ENCODE results near the gene RER1.
A peak's percentile ranks its signal among the peaks of the same experiment; 100 is the strongest.

RER1 gene

DNA sequence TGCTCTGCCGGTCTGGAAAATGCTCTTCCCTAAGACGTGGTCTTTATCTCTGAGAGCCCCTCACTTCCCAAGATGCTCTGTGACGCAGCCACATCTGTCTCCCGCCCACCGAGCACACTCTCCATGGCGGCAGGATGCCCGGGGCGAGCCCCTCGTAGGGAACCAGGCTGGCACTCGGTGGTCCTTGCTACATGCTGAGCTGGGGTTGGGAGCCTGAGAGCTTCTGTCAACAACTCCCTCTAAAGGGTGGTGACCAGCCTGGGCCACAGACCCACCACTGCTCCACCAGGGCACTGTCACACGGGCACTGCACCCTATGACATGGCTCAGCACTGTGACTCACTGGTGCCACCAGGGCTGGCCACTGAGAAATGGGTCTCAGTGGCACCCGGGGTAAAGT, 18.1 kb downstream of the RER1 start:
- no peak for DNase-seq

DNA sequence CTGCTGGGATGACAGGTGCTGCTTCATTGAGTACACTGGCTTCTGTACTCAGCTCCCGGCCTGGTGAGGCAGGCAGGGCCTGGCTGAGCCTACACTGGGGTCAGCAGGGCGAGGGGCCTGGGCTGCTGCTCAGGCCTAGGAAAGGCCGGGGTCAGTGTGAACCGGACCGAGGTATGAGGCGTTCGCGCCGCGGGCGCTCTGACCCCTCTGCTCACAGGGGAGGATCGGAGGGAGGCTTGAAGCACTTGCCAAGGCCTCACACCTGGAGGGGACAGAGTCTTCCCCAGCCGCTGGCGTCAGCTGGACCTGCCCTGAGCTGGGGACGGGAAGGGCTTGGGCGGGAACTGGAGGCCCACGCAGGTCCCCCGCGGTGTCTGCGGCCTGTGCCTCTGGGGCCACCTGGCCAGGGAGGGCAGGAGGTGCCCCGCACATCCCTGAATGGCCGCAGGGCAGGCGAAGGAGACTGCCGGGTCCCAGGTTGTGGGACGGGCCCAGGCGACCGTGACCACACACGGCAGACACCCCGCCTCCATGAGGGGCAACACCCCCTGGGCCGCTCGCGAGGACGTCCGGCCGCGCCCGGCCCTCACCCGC, 20.3 kb downstream of the RER1 start:
- DNase-seq, result no peak

DNA sequence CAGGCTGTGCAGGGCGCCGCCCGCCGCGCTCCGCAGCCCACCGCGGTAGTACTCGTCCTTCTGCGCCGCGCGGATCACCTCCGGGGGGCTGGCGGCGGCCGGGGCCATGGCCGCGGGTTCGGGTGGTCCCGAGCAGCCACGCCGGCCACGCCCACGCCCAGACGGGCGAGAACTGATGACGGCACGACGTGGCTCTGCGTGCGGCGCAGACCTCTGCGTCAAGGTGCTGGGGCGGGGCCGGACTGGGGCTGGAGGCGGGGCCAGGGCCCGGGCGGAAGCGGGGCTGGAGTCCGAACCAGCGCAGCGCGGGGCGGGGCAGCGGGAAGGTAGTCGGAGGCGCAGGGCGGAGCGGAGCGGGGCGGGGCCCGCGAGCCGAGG, 20.7 kb downstream of the RER1 start, which contains the start of gene PEX10:
Gene PEX10 (minus strand): TSS at position 170 of the 378 bp plus-strand sequence. CDS start 62 bp downstream, at position 108.
- peak; percentile 71 for DNase-seq

DNA sequence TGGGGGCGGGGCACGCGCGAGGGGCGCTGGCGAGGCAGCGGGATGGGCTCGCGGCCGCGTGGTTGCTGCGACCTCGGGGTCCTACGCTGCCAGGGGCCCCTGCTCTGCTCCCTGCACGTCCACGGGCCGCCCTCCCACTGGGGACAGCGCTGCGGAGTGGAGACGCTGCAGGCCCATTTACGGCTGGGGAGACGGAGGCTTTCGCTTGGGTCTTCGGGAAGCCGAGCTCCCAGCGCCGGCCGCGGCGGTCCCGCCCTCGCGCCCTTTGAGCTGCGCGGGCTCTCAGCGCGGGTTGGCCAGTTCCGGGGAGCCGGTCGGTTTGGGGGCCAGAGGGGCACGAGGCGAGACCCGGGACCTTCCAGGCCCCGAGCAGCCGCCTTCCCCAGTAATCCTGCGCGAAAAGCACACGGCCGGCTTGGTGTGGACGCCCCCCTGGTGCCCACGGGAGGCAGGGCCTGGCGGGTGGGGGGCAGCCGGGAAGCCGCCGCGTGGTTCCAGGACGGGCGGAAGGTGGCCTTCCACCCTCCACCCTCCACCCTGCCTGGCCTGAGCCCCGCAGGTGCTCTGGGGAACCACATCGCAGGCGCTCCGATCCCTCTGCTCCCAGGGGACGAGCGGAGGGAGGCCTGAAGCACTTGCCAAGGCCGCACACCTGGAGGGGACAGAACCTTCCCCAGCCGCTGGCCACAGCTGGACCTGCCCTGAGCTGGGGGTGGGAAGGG, 21.3 kb downstream of the RER1 start:
- no peak for DNase-seq

DNA sequence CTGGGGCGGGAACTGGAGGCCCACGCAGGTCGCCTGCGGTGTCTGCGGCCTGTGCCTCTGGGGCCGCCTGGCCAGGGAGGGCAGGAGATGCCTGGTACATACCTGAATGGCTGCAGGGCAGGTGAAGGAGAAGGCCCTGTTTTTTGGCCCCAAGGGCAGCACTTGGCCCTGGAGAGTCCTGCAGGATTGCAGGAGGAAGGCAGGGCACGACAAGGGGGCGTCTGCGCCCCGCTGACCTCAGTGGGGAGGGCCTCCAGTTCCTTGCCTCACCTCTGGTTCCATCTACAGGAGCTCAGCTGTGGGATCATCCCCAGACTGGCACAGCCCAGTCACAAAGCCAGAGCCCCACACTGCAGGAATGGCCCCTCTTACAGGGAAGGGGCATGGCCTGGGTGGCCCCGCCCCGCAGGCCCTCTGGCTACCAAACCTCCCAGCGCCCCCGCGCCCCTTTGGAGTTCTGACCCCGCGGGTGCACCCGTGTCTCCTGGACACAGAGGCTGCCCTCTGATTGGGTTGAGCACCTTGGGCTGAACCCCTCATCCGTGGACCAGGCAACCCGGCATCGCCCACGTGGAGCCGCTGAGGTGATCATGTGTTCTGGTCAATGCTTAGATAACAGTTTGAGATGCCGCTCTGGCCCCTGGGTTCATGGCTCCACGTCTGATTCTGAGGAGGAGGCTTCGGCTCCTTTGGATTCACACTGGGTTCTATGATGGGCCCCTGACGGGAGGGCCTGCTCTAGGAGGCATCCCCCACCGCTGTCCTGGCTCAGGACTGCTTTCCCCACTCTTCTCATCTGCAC, 22.1 kb downstream of the RER1 start:
- DNase-seq, result no peak

DNA sequence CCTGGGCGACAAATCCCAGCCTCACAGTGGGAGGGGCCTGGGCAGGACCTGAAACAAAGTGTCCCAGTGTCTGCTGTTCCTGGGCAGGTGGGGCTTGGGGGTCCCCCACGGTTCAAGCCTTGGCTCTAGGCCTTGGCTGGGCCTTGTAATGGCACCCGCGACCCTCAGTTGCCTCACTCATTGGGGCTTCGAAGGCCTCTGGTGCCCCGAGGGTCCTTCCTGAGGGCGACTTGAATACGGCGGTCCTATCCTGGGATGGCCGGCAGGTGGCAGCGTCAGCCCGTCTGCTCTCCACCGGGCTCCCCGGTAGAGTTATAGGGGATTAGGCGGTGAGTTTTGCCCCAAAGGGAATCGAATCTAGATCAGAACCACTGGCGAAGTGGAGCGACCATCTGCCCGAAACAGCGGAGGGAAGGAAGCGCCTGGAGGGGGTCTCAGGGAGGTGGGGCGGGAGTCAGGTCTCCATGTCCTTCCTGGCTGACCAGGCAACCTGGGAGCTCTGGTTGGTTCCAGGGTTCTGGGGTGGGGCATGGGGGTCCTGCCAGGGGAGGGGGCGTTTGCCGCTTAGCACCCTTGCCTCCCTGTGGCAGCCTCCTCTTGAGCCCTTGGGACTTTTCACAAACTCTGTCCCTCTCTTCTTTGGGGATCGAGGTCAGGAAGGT, 22.8 kb downstream of the RER1 start:
- peak; percentile 11 for DNase-seq

DNA sequence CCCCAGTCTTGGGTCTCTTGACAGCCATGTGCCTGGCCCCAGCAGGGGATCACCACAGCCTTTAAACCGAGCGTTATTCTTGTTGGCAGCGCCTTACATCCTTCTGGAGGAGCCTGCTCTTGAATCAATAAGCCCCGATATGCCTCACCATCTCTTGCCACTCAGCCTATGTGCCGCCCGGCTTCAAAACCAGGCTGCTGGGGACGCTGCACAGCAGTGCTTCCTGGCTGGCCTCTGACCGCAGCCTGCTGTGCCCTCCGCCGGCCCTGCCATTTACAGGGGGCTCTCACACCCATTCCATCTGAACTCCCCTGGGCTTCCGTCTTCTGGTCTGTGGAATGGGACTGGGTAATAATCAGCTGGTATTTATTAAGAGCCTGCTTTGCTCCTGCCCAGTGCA, 23.7 kb downstream of the RER1 start:
- no peak for DNase-seq

DNA sequence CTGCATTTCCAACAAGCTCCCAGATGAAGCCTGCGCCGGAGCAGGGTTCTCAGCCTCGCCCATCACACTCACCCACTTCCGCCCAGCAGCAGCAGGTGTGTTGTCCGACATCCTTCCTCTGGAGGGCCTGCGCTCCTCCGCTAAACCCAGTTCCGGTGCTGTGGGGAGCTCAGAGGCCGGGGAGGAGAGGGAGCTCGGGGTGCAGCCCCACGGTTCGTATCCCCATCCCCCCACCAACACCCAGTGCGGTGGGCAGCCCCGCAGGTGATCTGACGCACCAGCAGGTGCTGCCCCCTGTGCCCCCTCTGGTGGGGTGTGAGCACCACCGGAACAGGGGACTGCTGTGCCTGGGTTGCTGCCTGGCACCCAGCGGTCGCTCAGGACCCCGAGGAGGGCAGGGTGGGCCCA, 24.2 kb downstream of the RER1 start:
- no peak for DNase-seq

DNA sequence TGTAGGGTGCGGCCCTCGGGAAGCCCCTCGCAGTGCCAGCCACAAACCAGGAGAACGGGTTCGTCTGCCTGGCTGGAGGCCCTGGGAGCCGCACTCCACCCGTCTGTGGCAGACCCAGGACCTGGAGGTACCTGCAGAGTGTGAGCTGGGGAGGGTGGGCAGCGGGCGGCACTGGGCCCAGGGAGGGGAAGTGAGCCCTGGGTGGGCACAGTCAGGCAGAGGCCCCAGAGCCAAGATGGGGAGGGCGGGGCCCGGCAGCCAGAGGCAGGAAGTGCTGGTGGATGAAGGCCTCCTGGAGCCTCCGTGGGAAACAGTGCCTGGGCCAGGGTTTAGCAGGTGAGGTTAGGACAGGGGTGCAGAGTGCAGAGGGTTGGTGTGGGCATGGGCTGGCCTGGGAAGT, 24.8 kb downstream of the RER1 start:
- no peak for DNase-seq

DNA sequence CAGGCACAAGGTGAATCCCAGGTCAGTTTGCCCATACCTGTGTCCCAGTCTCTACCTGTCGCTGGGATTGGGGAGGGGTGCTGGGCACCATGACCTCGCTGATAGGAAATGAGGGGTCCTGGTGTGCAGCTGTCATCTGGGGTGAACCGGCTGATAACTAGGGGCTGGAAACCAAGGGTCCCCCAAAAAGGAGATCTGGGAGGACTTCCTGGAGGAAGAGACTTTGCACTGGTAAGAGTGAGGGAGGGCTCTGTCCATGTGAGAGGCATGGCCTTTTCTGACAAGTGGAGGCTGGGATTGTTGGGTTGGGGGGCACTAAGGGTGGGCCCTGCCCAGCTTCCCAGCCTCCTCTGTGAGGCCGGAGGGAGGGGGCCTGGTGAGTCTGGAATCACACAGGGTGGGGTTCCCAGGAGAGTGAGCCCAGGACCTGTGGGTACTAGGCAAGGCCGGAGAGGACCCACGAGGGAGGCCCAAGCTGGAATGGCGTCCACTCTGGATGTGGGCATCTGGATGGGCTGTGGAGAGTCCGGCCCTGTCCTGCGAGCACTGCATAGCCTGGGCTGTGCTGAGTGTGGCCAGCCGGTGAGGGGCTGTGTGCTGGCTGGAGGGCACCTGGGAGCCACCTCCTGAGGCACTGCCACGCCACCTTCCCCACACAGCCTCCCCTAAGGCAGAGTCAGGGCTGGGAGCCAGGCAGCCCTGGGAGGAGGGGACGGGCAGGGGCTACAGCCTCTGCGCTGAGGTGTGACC, 25.6 kb downstream of the RER1 start:
- DNase-seq, result no peak

DNA sequence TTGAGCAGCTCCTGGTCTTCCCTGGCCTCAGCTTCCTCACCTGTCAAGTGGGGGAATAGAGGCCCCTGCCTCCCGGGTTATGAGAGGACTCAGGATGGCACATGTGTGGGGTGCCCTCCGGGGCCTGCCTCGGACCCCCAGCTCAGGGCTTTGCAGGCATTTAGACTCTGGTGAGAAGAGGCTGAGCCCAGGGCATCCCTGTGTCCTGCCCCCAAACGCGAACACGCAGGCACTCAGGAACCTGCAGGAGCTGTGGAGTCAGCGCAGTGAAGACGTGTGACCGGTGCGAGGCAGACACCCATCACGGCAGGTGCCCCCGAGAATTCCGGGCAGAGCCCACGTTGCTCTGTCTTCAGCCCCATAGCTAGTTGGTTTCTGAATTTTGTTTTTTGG, 26.2 kb downstream of the RER1 start:
- DNase-seq, result no peak

DNA sequence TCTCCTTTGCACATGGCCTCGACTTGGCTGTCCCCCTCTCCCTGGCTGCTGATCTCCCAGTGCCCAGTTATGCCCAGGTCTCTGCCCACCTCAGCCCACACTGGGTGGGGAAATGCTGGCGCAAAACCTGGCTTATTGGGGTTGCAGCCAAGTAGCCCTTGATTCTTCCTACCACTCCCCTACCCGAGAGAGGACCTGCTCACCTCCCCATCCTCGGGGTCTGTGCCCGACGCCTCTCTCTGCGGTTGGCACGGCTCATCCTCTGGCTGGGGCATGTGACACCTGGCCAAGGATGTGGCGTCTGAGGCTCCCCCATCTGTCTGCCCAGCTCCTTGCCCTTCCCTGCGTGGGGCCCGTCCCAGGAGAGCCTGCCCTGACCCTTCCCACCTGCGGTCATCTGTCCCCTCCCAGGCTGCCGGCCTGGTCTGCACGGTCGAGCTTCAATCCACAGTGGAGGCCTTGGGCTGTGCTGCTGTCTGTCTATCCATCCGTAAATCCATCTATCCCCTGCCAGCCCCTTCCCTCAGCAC, 27.2 kb downstream of the RER1 start:
- DNase-seq, result no peak

DNA sequence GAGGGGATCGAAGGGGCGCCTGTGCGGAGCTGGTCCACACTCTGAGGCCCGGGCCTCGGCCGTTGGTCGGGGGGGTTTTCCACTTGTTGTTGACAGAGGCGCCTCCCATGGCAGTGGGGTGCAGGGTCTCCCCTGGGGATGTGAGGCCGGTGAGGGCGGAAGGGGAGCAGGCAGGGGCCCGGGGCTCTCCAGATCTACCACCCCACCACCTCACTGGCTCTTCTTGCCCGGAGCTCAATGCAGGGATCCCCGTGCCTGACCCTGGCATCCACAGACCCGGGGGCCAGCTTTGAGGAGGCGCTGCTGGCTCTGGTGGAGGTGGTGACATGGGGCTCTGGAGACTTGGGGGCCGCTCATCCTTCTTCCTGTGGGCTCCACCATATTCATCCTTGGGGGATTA, 27.8 kb downstream of the RER1 start:
- DNase-seq, result no peak

DNA sequence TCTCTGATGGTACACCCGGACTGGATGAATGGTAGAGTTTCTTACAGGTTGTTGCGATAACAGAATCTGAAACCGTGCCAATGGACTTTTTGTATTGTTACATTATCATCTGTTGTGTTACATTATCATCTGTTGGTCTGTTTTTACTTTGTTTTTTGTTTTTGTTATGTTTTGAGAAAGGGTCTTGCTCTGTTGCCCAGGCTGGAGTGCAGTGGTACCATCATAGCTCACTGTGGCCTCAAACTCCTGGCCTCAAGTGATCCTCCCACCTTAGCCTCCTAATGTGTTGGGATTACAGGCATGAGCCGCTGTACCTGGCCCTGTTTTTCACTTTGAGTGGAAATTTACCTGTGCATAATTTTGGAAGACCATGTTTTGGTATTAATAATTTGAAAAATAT, 30.9 kb downstream of the RER1 start:
- no peak for DNase-seq

DNA sequence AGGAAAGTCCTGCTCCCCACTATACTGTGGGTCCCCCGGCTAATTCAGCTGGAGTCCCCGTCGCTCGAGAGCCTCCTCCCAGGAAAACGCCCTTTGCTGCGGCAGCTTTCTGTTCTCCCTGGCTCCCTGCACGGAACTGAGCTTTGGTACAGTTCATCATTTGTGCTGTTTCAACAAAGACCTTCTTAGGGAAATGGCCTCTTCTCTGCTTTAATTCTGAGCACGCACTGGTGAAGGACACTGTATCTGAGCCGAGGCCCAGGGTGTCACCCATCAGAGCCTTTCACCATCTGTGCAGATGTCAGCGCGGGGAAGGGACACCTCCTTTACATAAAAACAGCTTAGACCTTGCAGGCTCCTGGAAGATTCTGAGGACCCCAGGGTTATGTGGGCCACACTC, 34.3 kb downstream of the RER1 start:
- no peak for DNase-seq

DNA sequence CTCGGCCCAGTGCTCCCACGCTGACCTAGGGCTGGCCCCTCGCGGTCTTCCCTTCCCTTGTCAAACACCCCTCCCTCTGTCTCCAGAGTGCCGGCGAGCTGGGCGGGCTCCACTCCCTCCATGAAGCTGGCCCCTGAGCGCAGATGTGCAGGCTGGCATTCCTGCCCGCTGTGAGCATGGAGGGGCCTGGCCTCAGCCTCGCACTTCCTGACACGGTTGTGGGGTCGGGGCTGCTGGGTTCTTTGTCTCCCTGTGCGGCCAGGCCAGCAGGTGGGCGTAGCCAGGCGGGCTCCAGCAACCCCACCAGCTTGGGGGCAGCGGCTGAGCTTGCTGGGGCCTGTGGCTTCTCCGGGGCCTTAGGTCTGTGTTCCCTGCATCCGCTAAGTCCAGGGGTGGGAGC, 34.9 kb downstream of the RER1 start:
- no peak for DNase-seq

DNA sequence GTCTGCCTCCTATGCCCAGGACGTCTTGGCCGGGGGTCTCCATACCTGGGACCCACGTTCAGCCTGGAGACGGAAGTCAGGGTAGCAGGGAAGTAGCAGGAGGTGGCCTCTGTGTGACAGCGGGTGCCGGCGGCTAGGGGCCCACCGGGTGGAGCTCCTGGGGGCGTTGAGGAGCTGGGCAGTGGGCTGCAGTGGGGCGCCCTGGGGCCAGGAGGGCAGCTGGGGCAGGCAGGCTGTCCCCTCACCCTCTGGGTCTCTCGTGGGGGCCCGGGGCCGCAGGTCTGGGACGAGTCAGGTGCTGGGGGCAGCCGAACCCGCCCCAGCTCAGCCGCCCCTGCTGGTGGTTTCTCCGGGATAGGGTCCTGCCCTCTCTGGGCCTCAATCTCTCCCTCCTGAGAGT, 35.4 kb downstream of the RER1 start:
- DNase-seq, result no peak

DNA sequence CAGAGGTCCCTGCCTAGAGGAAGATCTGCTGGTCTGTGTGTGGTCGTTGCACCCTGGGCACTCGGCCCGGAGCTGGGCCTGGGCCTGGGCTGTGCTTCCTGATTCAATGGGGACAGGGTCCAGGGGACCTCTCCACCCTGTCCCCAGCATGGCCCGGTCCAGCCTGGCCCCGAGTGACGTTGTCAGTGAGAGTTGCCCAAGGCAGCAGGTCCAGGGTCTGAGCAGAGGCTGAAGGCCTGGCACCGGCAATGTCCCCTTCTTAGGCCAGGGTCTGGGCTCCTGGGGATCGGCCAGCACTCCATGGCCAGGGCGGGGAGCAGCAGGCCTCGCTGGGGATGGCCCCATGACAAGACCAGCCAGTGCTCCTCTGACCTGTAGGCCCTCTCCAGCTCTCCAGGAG, 36.3 kb downstream of the RER1 start:
- DNase-seq, result no peak

DNA sequence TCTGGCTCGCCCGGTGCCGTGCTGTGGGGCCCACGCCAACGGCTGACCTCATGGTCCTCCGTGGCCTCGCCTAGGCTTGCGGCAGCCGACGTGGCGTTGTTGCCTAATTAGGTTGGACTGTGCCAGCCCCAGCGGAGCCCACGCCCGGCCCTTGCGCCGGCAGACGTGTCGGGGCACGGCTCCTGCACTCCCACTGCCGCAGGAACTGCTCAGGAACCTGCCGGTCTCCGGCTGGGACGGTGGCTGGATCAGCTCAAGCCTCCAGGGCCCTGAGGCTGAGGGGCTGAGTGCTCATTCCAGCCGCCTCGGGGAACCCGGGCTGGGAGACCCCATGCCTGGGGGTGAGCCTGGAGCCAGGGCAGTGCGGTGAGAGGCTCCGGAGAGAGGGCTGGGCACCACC, 36.8 kb downstream of the RER1 start:
- no peak for DNase-seq

DNA sequence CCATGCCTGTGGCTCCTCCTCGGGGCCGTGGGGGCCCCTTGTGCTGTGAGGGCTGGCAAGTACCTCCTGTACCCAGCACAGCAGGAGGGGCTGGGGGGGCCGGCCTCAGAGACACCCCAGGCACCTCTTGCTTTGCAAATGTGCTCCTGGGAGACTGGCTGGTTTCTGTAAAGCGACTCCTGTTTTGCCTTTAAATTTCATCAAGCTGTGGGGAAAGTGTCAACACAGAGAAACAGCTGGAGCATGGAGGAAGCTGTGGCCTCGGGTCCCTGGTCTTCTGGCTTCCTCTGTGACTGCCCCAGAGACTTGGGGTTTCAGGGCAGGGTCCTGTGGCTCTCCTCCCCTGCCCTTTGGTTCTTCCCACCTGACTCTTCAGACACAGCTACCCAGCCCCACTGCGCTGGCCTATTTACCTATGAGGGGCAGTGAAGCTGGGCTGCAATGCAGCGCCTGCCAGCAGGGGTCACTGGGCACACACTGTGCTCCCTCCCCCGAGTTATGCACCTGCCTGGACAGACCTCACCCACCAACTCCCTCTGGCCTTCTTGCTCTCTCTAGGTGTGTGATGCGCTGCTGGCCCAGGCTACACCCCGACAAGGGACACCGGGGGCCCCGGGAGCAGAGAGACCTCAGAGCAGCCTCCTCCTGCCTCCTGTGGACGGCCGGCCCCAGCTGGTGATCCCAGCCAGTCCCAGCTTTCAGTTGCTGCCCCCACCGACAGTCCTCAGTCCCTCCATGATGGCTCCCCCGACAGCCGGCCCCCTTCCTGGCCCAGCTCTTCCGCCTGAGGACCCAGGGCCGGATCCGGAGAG, 38.3 kb downstream of the RER1 start:
- DNase-seq, result no peak

DNA sequence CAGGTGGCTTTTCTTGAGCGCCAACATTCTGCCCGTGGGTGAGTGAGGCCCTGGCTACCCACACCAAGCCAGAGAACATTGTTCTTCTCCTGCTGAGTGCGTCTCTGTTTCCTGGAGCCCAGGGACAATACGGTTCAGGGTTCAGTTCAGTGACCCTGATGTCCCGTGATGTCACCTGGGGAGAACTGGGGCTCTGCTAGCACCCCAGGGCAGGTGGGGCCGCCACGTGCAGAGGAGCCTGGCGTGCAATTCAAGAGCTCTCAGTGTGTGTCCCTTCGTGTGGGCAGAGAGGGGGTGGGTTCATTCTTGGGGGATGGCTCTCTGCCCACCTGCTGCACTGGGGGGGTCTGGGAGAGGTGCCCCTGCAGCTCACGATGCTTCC, 38.9 kb downstream of the RER1 start:
- DNase-seq, result no peak

DNA sequence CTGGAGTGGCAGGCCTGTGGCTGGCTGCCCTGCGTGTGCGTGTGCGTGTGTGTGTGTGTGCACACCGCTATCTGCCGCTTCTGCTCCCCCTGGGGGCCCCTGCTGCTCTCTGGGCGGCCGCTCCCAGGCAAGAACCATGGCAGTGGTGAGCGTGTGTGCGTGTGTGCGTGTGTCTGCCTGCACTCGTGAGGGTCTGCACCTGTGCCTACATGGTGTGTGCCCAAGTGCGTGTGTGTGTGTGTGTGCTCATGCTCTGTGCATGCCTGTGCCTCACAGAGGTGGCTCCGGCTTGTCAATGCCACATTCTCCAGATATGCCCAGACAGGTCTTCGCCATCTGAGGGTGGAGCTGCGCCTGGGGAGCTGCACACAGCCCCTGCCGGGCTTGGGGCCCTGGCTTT, 39.5 kb downstream of the RER1 start:
- no peak for DNase-seq

Data from NCI-H748 treated with DMSO at 0.1 percent for 48 hours (cell line).